Measurements from ENCODE around the gene FRMPD2.

Gene FRMPD2

GRCh38 chr10:48271047-48271730, 3.3 kb downstream of the FRMPD2 start:
- H3K9ac ChIP-seq (ENCODE audit: low read depth, low read length): no peak overlapping the region
- H3K36me3 ChIP-seq (ENCODE audit: control insufficient read depth, insufficient read depth, low read length): no peaks in the 10 kb centered on the region
- H3K4me1 ChIP-seq (ENCODE audit: control insufficient read depth, insufficient read depth, low read length): no peaks in the 10 kb centered on the region
- H3K27me3 ChIP-seq (ENCODE audit: control insufficient read depth, insufficient read depth, low read length): no peaks in the 10 kb centered on the region
- no peak overlapping the region for H3K4me3 ChIP-seq (ENCODE audit: low read depth, low read length)
- H3K9me3 ChIP-seq (ENCODE audit: control insufficient read depth, insufficient read depth, low read length): no peaks in the 10 kb centered on the region

- Histone ChIP-seq H3K4me3 (ENCODE audit: low read depth, low read length) (no peak overlapping the region), H3K9me3 (ENCODE audit: control insufficient read depth, insufficient read depth, low read length) (no peaks in the 10 kb centered on the region), H3K36me3 (ENCODE audit: control insufficient read depth, insufficient read depth, low read length) (no peaks in the 10 kb centered on the region), H3K27me3 (ENCODE audit: control insufficient read depth, insufficient read depth, low read length) (no peaks in the 10 kb centered on the region), H3K9ac (ENCODE audit: low read depth, low read length) (no peak overlapping the region), H3K4me1 (ENCODE audit: control insufficient read depth, insufficient read depth, low read length) (no peaks in the 10 kb centered on the region)
These were observed 8.0 kb downstream of the FRMPD2 start for GRCh38 chr10:48266528-48266927.

GRCh38 chr10:48258105-48258504, 16.4 kb downstream of the FRMPD2 start:
- no peaks in the 10 kb centered on the region for H3K36me3 ChIP-seq (ENCODE audit: control insufficient read depth, insufficient read depth, low read length)
- no peaks in the 10 kb centered on the region for H3K4me1 ChIP-seq (ENCODE audit: control insufficient read depth, insufficient read depth, low read length)
- H3K9ac ChIP-seq (ENCODE audit: low read depth, low read length): no peak overlapping the region
- H3K9me3 ChIP-seq (ENCODE audit: control insufficient read depth, insufficient read depth, low read length): no peaks in the 10 kb centered on the region
- no peaks in the 10 kb centered on the region for H3K27me3 ChIP-seq (ENCODE audit: control insufficient read depth, insufficient read depth, low read length)
- no peak overlapping the region for H3K4me3 ChIP-seq (ENCODE audit: low read depth, low read length)

- H3K4me3 ChIP-seq (ENCODE audit: low read depth, low read length): no peak overlapping the region
- H3K36me3 ChIP-seq (ENCODE audit: control insufficient read depth, insufficient read depth, low read length): no peaks in the 10 kb centered on the region
- no peaks in the 10 kb centered on the region for H3K4me1 ChIP-seq (ENCODE audit: control insufficient read depth, insufficient read depth, low read length)
- H3K9me3 ChIP-seq (ENCODE audit: control insufficient read depth, insufficient read depth, low read length): no peaks in the 10 kb centered on the region
- no peak overlapping the region for H3K9ac ChIP-seq (ENCODE audit: low read depth, low read length)
- H3K27me3 ChIP-seq (ENCODE audit: control insufficient read depth, insufficient read depth, low read length): no peaks in the 10 kb centered on the region
These were observed 17.0 kb downstream of the FRMPD2 start for GRCh38 chr10:48257407-48257961.

- Histone ChIP-seq H3K36me3 (ENCODE audit: control insufficient read depth, insufficient read depth, low read length) (no peaks in the 10 kb centered on the region), H3K4me3 (ENCODE audit: low read depth, low read length) (no peak overlapping the region), H3K27me3 (ENCODE audit: control insufficient read depth, insufficient read depth, low read length) (no peaks in the 10 kb centered on the region), H3K4me1 (ENCODE audit: control insufficient read depth, insufficient read depth, low read length) (peaks cover 12% of the 10 kb centered on the region), H3K9ac (ENCODE audit: low read depth, low read length) (no peak overlapping the region), H3K9me3 (ENCODE audit: control insufficient read depth, insufficient read depth, low read length) (no peaks in the 10 kb centered on the region)
These were observed 18.8 kb downstream of the FRMPD2 start for GRCh38 chr10:48255722-48256121.

GRCh38 chr10:48254750-48255512, 19.6 kb downstream of the FRMPD2 start:
- Histone ChIP-seq H3K27me3 (ENCODE audit: control insufficient read depth, insufficient read depth, low read length) (no peaks in the 10 kb centered on the region), H3K4me3 (ENCODE audit: low read depth, low read length) (no peak overlapping the region), H3K9ac (ENCODE audit: low read depth, low read length) (no peak overlapping the region), H3K9me3 (ENCODE audit: control insufficient read depth, insufficient read depth, low read length) (no peaks in the 10 kb centered on the region), H3K36me3 (ENCODE audit: control insufficient read depth, insufficient read depth, low read length) (no peaks in the 10 kb centered on the region), H3K4me1 (ENCODE audit: control insufficient read depth, insufficient read depth, low read length) (peaks cover 12% of the 10 kb centered on the region)

- Histone ChIP-seq H3K36me3 (ENCODE audit: control insufficient read depth, insufficient read depth, low read length) (no peaks in the 10 kb centered on the region), H3K4me1 (ENCODE audit: control insufficient read depth, insufficient read depth, low read length) (peaks cover 12% of the 10 kb centered on the region), H3K9ac (ENCODE audit: low read depth, low read length) (no peak overlapping the region), H3K9me3 (ENCODE audit: control insufficient read depth, insufficient read depth, low read length) (no peaks in the 10 kb centered on the region), H3K27me3 (ENCODE audit: control insufficient read depth, insufficient read depth, low read length) (no peaks in the 10 kb centered on the region), H3K4me3 (ENCODE audit: low read depth, low read length) (no peak overlapping the region)
These were observed 20.4 kb downstream of the FRMPD2 start for GRCh38 chr10:48253970-48254657.

GRCh38 chr10:48252354-48252650, 22.2 kb downstream of the FRMPD2 start:
- H3K9me3 ChIP-seq (ENCODE audit: control insufficient read depth, insufficient read depth, low read length): no peaks in the 10 kb centered on the region
- H3K9ac ChIP-seq (ENCODE audit: low read depth, low read length): no peak overlapping the region
- H3K27me3 ChIP-seq (ENCODE audit: control insufficient read depth, insufficient read depth, low read length): no peaks in the 10 kb centered on the region
- H3K4me3 ChIP-seq (ENCODE audit: low read depth, low read length): no peak overlapping the region
- no peaks in the 10 kb centered on the region for H3K36me3 ChIP-seq (ENCODE audit: control insufficient read depth, insufficient read depth, low read length)
- H3K4me1 ChIP-seq (ENCODE audit: control insufficient read depth, insufficient read depth, low read length): peaks cover 12% of the 10 kb centered on the region

- Histone ChIP-seq H3K4me1 (ENCODE audit: control insufficient read depth, insufficient read depth, low read length) (peaks cover 12% of the 10 kb centered on the region), H3K4me3 (ENCODE audit: low read depth, low read length) (no peak overlapping the region), H3K27me3 (ENCODE audit: control insufficient read depth, insufficient read depth, low read length) (no peaks in the 10 kb centered on the region), H3K9ac (ENCODE audit: low read depth, low read length) (no peak overlapping the region), H3K9me3 (ENCODE audit: control insufficient read depth, insufficient read depth, low read length) (no peaks in the 10 kb centered on the region), H3K36me3 (ENCODE audit: control insufficient read depth, insufficient read depth, low read length) (no peaks in the 10 kb centered on the region)
These were observed 22.8 kb downstream of the FRMPD2 start for GRCh38 chr10:48251525-48252353.

GRCh38 chr10:48251152-48251524, 23.4 kb downstream of the FRMPD2 start:
- no peaks in the 10 kb centered on the region for H3K9me3 ChIP-seq (ENCODE audit: control insufficient read depth, insufficient read depth, low read length)
- H3K4me1 ChIP-seq (ENCODE audit: control insufficient read depth, insufficient read depth, low read length): peaks cover 12% of the 10 kb centered on the region
- H3K9ac ChIP-seq (ENCODE audit: low read depth, low read length): no peak overlapping the region
- H3K36me3 ChIP-seq (ENCODE audit: control insufficient read depth, insufficient read depth, low read length): no peaks in the 10 kb centered on the region
- no peak overlapping the region for H3K4me3 ChIP-seq (ENCODE audit: low read depth, low read length)
- H3K27me3 ChIP-seq (ENCODE audit: control insufficient read depth, insufficient read depth, low read length): no peaks in the 10 kb centered on the region

GRCh38 chr10:48249763-48250351, 24.6 kb downstream of the FRMPD2 start:
- Histone ChIP-seq H3K4me1 (ENCODE audit: control insufficient read depth, insufficient read depth, low read length) (peaks cover 12% of the 10 kb centered on the region), H3K36me3 (ENCODE audit: control insufficient read depth, insufficient read depth, low read length) (no peaks in the 10 kb centered on the region), H3K9ac (ENCODE audit: low read depth, low read length) (no peak overlapping the region), H3K27me3 (ENCODE audit: control insufficient read depth, insufficient read depth, low read length) (no peaks in the 10 kb centered on the region), H3K4me3 (ENCODE audit: low read depth, low read length) (no peak overlapping the region), H3K9me3 (ENCODE audit: control insufficient read depth, insufficient read depth, low read length) (no peaks in the 10 kb centered on the region)
